ENCODE data around the gene PLEKHA5.

The PLEKHA5 gene

DNA sequence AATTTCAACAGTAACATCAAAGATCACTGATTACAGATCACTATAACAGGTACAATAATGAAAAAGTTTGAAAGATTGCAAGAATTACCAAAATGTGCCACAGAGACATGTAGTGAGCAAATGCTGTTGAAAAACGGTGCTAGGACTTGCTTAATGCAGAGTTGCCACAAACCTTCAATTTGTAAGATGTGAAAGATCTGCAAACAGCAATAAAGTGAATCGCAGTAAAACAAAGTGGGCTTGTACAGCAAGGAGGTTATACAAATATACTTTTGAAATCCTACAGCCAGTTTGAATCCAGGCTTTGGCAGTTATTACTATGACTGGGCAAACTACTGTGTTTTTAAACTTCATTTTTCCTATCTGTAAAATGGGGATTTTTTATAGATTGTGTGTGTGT is 1.0 kb upstream of the PLEKHA5 start:
- DNase-seq: no peak

DNA sequence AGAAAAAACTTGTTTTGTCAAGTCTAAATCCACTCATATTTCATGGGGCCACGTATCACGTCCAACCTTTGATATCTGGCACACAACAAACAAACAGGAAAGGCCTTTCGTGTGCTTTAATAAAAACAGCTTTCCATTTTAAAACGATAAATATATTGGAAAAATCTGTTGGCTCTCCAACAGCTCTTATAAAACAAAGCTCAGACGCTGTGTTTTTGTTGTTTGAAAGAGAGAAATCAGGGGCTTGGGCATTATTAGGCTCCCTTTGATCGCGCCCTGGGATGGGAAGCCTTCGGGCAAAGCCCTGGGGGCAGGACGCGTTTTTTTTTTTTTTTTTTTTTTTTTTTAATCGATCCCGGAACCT is 429 bp upstream of the PLEKHA5 start:
- no peak for DNase-seq

DNA sequence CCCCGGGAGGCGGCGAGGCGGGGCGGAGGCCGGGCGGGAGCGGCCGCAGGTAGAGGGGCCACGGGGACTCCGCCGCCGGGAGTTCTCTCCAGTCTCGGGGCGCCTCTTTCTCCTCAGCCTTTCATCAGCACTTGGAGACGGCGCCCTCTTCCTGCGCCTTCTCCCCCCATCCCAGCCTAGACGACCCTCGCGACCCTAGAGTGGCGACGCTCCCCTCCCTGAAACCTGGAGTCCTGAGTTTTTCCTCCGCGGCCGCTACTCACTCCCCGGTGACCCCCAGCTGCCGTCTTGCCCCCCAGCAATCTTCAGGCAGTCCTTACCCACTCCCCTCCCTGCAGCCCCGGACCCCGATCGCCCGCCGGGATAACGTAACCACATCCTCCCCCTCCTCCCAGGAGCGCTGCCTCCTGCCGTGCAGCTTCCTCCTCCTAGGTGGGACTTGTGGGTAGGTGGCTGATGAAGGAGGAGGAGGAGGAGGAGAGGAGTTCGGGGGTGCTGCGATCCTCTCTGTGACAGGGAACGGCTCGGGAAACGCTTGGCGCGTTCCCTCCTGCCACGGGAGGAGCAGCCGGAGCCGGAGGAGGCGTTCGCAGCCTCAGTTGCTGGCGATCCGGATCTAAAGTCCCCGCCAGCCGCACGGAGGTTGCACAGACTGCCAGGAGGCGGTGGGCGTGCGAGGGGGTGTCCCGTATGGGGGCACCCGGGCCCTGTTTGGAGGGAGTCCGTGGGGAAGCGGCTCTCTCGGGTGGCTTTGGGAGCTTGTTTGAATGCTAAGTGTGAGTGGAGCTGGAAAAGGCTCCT is 891 bp downstream of the PLEKHA5 start:
- no peak for DNase-seq

DNA sequence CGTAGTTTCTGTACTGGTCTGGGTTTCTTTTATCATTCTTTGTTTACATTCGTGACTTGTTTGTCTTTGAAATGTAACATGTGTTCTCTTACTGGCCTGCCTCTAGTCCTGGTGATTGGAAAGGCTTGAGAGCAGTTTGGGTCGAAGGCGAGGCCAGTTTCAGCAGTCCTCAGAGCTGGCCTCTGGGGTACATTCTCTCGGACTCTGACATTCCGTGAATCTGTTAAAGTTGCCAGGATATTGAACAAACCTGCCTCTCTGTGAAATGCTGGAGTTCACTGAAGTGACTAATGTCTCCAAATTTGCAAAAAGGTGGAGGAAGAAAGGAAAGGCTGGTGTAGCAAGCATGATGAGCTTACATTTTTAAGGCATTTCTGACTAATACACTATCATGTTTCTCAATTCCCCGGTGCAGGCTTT is 1.5 kb downstream of the PLEKHA5 start:
- DNase-seq: no peak

DNA sequence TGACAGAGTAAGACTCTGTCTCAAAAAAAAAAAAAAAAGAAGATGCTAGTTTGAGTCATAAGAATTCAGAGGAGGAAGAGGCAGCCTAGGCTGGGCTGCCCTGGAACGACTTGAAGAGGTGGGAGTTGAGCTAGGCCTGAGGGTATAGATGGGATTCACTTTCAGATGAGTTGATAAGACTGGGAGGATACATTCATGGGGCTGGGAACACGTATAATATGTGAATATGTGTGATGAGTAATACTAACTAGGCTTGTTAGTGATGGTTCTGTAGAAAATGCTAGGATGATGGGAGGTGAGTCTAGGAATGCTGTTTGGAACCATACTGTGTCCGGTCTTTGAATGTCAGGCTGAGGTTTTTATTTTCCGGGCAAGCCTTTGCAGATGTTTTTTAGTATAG is 9.0 kb downstream of the PLEKHA5 start:
- no peak for DNase-seq

DNA sequence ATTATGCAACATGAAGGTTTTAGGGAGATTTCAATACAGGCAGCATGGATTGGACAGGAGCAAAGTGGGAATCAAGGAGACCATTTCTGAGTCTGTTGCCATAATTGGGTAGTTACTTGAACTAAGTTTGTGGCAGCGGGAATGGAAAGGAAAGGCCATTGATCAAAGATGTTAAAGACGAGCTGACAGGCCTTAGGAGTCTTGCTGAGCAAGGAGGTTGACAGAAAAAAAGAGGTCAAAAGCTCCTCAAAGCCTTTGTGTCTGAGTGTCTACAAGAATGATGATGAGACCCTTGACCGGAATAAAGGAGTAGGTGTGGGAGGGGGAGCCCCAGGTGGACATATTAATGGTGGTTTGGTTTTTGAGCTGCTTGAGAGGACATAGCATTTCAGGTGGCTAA is 9.4 kb downstream of the PLEKHA5 start:
- DNase-seq: no peak

DNA sequence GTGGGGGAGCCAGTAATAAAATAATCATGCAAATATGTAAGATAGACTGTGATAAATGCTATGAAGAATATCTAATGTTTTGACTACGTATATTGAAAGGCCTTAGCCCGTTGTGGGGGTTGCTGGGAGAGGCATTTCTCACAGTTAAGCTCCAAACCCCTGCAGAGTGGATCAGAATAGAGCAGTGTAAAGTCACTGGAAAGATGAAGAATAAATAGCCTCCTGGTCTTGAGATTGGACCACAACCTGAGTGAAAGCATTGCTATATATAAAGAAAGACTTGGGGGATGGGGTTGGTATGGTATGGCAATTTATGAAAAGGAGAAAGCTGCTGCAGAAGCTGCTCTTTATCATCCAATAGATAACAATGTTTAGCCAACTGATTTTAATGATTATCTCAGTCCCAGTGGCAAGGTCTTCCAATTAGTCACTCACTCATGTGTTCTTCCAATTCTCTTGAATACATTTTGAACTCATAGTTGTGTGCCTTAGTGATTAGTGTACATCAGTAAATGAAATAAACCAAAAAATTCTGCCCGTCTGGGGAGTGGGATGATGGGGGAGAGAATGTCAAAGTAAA is 10.2 kb downstream of the PLEKHA5 start:
- no peak for DNase-seq

DNA sequence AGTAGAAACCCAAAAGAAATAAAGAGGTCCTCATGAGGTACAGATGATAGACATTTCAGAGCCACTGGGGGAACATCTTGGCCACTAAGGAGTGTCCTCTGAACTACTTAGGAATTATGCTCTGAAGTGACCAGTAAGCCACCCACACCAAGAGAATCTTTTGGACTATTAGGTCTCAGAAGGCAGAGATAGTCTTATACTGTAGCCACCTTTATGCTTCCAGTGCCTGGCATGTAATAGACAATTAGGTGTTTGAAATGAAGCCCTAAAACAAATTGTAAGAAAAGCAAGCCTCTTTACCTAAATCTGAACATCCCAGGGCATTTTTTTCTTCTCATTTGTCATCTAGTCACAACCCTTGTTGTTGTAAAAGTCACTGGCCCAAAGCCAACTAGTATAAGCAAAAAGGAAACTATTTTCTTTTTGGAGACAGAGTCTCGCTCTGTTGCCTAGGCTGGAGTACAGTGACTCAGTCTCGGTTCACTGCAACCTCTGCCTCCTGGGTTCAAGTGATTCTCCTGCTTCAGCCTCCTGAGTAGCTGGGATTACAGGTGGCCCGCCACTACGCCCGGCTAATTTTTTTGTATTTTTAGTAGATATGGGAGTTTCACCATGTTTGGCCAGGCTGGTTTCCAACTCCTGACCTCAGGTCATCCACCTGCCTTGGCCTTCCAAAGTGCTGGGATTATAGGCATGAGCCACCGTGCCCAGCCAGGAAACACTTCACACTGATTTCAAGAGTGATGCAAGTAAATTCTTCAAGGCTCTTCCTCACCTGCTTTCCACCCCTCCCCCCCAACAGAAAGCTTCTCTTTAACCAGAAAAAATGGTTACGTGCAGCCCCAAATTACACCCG is 11.1 kb downstream of the PLEKHA5 start:
- DNase-seq: no peak

DNA sequence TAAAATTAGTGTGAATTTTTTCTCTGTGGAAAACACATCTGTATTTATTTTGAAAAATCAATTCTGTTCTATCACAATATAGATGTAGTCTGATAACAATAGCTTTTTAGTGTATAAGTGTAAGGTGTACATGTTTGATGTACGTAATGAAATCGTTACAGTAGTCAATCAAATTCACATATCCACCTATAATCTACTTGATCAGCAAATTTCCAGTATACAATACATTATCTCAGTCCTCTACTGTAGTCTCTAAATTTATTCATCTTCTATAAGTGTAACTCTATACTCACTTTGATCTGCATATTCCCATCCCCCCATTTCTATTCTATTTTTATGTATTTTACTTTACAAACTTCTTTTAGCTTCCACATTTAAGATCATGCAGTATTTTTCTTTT is 13.0 kb downstream of the PLEKHA5 start:
- DNase-seq: no peak

DNA sequence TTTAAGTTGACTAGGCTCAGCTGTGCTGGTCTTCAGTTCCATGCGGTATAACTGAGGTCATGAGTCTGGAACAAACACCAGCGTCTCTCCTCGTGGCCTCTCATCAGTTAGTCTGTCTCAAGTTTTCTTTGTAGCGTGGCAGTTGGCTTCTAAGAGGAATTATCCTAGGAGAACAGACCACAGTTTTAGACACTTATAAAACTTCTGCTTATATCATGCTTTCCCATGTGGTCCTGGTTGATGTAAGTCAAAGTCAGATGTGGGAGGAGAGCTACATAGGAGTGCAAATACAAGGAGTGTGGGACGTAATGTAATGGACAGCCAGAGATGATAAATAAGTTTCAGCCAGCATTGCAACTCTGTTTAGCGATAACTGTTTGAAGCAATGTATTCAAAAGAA is 14.8 kb downstream of the PLEKHA5 start:
- DNase-seq: no peak

DNA sequence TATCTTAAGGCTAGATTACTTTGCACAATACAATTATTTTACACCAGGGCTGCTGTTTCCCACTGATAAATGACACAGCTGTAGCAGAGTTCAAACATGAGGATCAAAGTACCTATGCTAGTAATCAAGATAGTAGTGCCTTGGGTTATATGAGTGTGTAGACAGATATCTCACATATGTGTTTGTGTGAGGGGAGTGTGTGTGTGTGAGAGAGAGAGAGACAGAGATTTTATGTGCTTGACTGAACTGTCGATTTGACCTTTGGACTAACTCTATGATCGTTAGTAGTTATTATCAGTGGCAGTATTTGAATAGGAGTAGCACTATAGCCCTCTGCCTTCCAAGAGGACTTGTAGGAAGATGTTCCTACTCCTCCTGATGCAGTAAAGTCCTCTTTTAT is 15.5 kb downstream of the PLEKHA5 start:
- DNase-seq: no peak

DNA sequence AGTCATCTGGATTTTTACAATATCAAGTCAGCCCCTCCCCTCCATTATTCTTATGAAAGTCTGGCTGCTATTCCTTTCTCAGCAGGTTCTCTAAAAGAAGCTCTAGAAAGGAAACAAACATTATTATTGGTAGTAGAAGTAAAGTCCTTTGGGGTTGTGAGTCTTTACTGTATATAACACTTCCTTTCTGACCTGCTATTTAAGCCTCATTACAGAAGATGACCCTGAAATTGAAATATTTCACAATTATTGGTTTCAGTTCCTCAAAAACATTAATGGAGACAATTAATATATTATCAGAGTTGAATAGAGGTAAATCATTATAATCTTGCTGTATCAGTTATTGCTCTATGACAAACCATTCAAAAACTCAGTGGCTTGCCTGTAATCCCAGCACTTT is 19.3 kb downstream of the PLEKHA5 start:
- no peak for DNase-seq

DNA sequence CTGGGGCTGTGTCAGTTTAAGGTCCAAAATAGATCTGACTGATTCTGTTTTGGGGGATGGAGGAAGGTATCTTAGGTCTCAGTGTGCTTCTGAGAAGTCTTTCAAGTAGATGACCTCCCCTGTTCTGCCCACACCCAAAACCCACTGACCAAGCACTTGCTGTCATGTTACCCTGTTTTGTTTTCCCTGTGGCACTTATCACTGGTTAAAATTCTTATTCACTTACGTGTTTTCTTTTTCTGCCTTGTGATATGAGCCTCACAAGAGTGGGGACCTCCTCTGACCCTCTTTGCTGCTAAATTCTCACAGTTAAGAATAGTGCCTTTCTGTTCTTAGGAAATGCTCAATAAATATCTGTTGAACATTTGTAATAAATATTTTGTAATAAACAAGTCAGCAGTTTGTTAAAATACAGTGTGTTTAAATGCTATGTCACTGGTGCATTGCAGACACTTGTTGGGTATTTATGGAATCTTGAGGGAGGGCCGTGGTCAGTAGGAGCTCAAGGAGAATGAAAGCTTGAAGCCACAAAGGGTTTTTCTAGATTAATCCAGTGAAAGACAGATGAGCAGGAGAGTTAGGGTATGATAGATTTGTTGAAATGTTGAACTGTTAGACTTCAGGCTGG is 20.9 kb downstream of the PLEKHA5 start:
- no peak for DNase-seq

DNA sequence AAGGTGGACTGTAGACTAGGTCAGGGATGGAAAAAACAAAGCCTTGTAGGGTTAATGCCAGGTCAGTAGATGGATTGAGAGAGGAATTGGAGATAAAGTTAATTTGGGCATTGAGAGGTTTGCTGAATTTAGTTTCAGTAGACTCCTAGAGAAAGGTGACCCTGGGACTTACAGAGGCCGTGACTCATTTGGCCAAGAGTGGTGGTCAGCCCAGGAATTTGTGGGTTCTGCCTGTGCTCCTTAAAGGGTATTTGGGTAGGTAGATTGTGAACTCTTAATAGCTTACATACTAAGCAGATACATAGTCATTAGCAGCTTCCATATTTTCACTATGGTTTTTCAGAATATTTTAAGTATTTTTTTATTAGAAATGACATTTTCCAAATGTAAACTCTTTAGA is 21.8 kb downstream of the PLEKHA5 start:
- no peak for DNase-seq

DNA sequence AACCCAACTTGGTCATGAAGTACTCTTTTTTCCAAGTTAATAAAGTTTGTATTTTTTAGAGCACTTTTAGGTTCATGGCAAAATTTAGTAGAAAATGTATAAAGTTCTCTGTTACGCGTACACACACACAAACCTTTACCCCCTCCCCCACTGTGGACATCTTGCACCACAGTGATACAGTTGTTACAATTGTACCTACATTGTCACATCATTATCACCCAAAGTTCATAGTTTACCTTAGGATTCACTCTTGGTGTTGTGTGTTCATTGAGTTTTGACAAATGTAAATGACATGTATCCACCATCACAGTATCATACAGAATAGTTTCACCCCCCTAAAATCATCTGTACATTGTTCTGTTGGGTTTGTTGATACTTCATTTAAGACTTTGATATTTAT is 23.9 kb downstream of the PLEKHA5 start:
- DNase-seq: no peak

DNA sequence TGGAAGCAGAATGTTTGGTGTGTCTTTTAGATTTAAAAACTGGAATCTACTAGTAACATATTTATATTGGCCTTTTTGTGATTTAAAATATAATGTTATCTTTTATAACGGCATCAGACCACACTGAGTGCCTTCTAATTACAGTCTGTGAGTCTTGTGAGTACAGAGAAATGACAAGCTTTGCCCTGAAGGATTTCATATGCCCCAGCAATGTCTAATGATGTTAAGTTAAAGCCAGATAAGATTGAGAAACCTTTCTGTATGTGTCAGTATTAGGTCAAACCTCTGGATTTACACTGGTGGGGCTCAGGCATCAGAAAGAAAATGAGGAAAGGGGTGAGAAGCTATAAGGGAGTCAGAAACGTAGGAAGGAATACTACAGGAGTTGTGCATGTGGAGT is 25.2 kb downstream of the PLEKHA5 start:
- DNase-seq: no peak

DNA sequence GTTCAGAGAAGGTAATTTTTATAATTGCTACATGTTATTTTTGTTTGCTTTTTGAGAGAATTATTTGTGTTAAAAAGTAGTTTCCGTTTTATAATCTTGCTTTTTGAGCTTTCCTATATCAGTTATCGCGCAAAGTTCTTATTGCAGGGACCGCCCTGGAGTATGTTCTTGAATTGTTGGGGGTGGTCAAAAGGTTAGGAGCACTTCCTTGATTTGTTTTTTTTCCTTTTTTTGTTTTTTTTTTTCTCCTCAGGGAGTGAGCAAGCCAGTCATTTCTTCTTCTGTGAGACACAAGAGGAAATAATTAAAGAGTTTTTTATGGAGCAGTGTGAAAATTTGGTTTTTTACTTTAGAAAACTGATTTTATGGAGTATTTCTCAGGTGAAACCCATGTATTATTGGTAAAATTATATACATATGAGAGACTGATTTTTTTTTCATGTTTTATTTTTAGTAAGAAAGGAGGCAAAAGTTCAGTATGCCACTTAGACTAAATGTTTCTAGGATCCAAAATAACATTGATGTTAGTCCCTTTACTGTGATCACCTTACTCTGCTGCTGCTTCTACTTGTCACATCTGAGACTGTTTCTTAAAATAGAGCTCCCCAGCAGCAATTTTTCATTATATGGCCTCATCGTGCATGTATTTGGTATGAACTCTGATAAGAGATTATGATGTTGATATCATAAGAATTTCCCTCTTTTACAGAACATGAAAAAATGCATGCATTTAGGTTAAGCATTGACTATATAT is 26.6 kb downstream of the PLEKHA5 start:
- no peak for DNase-seq

DNA sequence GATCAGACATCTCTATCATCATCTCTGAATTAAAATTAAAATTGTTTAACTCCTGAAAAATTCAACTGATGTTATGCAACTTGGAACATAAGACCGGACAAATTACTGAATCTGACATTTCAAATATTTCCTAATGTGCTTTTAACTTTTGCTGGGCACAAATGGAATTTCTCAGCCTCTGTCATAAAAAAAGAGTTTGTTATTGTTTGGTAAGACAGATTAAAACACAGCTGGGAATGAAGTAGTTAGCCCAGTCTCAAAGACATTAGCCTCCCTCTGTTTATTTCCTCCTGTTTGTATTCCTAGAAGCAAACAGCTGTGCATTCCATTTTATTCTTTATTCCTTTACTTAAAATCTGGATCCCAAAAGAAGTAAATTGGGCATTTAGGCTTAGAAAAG is 29.4 kb downstream of the PLEKHA5 start:
- no peak for DNase-seq

DNA sequence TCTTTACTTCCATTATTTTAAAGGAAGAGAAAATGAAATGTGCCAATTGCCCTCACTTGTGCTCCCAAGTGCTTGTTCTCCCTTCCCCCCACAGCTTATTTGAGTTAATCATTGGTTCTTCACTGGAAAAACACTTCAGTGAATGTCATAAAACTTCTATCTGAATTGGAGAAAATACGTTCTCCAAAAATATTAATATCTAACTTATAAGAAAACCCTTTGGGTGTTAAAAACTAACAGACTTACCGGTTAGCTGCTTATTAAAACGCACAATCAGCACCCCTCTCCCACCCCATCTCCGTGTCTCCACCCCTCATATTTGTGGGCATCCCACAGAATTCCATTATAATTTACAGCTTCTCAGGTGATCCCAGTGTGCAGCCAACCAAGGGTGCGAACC is 31.7 kb downstream of the PLEKHA5 start:
- no peak for DNase-seq

DNA sequence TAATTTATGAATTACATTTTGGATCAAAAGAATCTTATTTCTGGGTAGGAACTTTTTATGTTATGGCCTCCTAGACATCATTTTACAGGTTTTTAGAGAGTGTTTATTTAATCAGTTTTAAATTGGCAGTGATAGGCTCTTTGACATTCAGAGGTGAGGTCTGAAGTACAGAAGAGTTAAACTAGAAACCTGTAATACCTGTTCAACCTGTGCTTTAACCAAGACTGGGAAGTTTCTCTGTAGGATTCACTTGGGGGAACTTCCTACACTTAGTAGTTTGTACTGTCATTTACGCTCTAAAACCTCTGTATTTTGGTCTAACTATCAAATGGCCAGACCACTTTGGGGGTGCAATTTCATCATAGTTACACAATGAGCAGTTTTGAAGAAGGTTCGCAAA is 35.9 kb downstream of the PLEKHA5 start:
- no peak for DNase-seq

DNA sequence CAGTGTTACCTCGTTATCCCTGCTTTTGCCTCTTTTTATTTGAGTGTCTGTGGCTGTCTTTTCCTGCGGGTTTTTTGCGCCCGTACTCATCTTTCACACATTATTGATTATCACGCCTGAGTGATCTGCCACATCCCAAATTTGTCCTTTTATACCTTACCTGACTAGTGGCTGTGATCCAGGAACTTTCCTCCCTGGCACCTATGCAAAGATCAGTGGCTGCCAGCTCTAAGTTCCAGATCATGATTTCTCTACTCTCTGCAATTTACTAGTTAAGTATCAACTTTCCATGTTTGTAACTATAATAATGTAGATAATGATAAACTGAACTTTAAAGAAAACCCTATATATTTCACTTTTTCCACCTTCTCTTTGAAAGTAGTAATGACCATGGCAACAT is 36.9 kb downstream of the PLEKHA5 start:
- no peak for DNase-seq

DNA sequence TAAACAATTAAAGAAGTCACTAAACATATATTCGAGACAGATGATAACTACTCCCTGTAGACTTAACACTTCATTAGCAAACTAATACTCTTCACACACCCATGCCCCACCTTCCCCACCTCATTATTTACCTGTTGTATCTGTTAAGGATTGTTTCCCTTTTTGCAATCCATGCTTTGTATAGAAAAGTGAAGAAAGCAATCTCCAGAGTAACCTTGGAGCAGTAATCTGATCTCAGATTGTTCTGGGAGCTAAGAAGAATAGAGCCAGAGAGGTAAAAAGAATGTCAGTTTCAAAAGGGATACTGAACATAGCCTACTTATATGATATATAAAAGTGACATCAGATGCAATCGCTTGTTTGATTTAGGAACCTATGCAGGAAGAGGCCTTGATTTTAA is 37.4 kb downstream of the PLEKHA5 start:
- DNase-seq: no peak

DNA sequence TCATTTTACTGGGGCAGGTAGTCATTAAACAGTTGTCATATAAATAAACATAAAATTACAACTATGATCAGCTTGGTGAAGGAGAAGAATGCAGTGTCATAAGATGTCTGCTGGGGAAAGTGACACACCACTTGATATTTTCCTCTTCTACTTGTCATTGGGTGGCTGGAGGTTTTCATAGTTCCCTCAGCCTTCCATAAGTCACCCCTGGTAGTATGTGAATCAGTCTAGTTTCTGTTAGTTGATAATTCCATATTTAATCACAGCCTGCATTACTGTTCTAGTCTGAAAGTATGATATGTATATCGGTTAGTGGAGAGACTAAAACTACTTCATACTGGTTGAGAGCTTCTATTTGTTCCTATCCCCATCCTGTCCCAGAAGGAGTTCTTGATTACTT is 38.2 kb downstream of the PLEKHA5 start:
- DNase-seq: no peak

Data from CD4-positive, alpha-beta T cell treated with Interleukin-4 for 4 hours (primary cell).